ENCODE measurements around the gene RBMS3.

GRCh38 chr3:29955413-29955812 is 674.5 kb downstream of the RBMS3 start:
- TF ChIP-seq, protein P1, sequence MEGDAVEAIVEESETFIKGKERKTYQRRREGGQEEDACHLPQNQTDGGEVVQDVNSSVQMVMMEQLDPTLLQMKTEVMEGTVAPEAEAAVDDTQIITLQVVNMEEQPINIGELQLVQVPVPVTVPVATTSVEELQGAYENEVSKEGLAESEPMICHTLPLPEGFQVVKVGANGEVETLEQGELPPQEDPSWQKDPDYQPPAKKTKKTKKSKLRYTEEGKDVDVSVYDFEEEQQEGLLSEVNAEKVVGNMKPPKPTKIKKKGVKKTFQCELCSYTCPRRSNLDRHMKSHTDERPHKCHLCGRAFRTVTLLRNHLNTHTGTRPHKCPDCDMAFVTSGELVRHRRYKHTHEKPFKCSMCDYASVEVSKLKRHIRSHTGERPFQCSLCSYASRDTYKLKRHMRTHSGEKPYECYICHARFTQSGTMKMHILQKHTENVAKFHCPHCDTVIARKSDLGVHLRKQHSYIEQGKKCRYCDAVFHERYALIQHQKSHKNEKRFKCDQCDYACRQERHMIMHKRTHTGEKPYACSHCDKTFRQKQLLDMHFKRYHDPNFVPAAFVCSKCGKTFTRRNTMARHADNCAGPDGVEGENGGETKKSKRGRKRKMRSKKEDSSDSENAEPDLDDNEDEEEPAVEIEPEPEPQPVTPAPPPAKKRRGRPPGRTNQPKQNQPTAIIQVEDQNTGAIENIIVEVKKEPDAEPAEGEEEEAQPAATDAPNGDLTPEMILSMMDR (conservative IDR thresholded peaks at IDR 0.05; ENCODE audit: low read length): no peak
- no peak for TF ChIP-seq EZH2phosphoT487 (IDR thresholded peaks at IDR 0.05; ENCODE audit: borderline replicate concordance, low read depth, low read length)

Measured in OCI-LY7 (cell line).